ENCODE data around the gene CCDC18. TPM values are rescaled to one million over a fixed set of nuclear protein-coding genes. Genes with fewer than 3 reads are reported as not detected.
A peak's percentile ranks its signal among the peaks of the same experiment; 100 is the strongest.

CCDC18 gene
- total RNA-seq, 1 experiment from 2014 or later = 23.0 TPM

DNA sequence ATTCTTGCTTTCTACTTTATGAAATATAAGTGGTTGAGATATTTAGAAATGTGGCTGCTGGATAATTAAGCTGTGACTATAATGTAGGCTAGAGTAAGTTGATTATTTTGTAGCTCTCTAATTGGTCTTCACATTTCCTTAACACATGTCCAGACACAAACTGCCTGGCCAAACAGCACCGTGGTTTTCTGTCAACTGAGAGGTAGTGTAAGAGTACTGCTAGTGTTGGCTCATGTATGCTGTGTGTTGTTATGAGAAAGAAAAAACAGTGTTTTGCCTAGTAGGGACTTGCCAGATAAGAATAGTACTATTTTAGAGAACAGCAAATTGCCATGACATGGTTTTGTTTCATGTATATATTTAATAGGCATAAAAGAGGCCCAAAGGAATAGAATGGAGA lies 37.4 kb upstream of the CCDC18 start (continued):
- TF ChIP-seq, protein P1, sequence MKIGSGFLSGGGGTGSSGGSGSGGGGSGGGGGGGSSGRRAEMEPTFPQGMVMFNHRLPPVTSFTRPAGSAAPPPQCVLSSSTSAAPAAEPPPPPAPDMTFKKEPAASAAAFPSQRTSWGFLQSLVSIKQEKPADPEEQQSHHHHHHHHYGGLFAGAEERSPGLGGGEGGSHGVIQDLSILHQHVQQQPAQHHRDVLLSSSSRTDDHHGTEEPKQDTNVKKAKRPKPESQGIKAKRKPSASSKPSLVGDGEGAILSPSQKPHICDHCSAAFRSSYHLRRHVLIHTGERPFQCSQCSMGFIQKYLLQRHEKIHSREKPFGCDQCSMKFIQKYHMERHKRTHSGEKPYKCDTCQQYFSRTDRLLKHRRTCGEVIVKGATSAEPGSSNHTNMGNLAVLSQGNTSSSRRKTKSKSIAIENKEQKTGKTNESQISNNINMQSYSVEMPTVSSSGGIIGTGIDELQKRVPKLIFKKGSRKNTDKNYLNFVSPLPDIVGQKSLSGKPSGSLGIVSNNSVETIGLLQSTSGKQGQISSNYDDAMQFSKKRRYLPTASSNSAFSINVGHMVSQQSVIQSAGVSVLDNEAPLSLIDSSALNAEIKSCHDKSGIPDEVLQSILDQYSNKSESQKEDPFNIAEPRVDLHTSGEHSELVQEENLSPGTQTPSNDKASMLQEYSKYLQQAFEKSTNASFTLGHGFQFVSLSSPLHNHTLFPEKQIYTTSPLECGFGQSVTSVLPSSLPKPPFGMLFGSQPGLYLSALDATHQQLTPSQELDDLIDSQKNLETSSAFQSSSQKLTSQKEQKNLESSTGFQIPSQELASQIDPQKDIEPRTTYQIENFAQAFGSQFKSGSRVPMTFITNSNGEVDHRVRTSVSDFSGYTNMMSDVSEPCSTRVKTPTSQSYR (CRISPR knock-in tag; IDR thresholded peaks at IDR 0.05) = no peak
- TF ChIP-seq ESRRA (CRISPR knock-in tag; IDR thresholded peaks at IDR 0.05; ENCODE audit: borderline replicate concordance) (no peak), CBFB (CRISPR knock-in tag; IDR thresholded peaks at IDR 0.05; ENCODE audit: low read depth) (no peak)
- TF ChIP-seq, protein P2, sequence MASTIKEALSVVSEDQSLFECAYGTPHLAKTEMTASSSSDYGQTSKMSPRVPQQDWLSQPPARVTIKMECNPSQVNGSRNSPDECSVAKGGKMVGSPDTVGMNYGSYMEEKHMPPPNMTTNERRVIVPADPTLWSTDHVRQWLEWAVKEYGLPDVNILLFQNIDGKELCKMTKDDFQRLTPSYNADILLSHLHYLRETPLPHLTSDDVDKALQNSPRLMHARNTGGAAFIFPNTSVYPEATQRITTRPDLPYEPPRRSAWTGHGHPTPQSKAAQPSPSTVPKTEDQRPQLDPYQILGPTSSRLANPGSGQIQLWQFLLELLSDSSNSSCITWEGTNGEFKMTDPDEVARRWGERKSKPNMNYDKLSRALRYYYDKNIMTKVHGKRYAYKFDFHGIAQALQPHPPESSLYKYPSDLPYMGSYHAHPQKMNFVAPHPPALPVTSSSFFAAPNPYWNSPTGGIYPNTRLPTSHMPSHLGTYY (CRISPR knock-in tag; IDR thresholded peaks at IDR 0.05) = no peak

DNA sequence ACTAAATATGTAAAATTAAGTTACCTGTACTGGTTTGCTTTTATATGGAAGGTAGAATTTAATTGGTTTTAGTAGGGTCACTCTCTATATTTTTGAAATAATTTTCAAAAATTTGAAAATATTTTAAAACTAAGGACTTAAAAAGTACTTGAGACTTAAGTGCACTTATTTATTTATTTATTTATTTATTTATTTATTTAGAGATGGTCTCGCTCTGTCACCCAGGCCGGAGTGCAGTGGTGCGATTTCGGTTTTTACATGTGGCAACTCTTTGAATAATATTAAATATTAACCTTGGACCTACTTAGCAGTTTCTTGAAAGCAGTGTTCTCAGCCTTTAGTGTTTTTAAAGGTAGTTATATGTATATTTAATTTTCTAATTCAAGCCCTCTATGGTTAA lies 36.8 kb upstream of the CCDC18 start:
- CTCF ChIA-PET = no interaction called here
- POLR2A ChIA-PET = interaction anchor here (0.7 kb wide), 1 partner anchor 12 kb away, joined by 3 read pairs; no protein-coding TSS in a partner anchor
- TF ChIP-seq SP1 (CRISPR knock-in tag; conservative IDR thresholded peaks at IDR 0.05) (no peak), FOXK1 (CRISPR knock-in tag; IDR thresholded peaks at IDR 0.05) (no peak), NFATC4 (CRISPR knock-in tag; IDR thresholded peaks at IDR 0.05) (no peak)
- TF ChIP-seq, protein P3, sequence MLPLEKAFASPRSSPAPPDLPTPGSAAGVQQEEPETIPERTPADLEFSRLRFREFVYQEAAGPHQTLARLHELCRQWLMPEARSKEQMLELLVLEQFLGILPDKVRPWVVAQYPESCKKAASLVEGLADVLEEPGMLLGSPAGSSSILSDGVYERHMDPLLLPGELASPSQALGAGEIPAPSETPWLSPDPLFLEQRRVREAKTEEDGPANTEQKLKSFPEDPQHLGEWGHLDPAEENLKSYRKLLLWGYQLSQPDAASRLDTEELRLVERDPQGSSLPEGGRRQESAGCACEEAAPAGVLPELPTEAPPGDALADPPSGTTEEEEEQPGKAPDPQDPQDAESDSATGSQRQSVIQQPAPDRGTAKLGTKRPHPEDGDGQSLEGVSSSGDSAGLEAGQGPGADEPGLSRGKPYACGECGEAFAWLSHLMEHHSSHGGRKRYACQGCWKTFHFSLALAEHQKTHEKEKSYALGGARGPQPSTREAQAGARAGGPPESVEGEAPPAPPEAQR (CRISPR knock-in tag; IDR thresholded peaks at IDR 0.05) = no peak
- no peak for DNase-seq (ENCODE audit: low spot score)
- no peak for ATAC-seq
- Mint-ChIP-seq H3K36me3 (peaks cover 24% of the 10 kb centered on the region), H3K27ac (no peak overlapping the region), H3K4me1 (no peaks in the 10 kb centered on the region), H3K4me3 (no peak overlapping the region), H3K9me3 (no peaks in the 10 kb centered on the region), H3K27me3 (ENCODE audit: low read depth) (no peaks in the 10 kb centered on the region)

DNA sequence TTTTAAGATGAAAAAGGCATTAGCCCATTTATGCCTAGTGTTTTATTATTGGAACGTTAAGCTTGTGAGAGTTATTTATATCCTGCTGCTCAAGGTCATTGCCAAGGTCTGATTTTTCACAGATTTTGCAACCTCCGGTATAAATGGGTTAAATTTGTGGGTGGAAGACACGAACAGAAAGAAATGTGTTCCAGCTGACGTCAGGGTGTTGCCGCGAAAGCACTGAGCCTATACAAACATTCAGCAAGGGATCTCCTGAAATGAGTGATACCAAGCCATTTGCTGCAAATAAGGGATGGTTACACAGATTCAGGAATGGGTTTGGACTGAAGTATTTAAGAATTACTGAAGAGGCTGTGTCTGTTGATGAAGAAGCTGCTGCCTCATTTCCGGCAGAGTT lies 32.5 kb upstream of the CCDC18 start:
- POLR2A ChIA-PET = no interaction called here
- CTCF ChIA-PET = no interaction called here
- ATAC-seq (no peak), DNase-seq (ENCODE audit: low spot score) (no peak)
- Mint-ChIP-seq H3K36me3 (peaks cover 2% of the 10 kb centered on the region; the same call in 1 of the 2 replicates), H3K9me3 (no peaks in the 10 kb centered on the region), H3K27me3 (ENCODE audit: low read depth) (no peaks in the 10 kb centered on the region), H3K4me3 (no peak overlapping the region), H3K27ac (peak overlapping the region; percentile 19), H3K4me1 (peaks cover 5% of the 10 kb centered on the region; the same call in 1 of the 2 replicates)
- TF ChIP-seq, protein P4, sequence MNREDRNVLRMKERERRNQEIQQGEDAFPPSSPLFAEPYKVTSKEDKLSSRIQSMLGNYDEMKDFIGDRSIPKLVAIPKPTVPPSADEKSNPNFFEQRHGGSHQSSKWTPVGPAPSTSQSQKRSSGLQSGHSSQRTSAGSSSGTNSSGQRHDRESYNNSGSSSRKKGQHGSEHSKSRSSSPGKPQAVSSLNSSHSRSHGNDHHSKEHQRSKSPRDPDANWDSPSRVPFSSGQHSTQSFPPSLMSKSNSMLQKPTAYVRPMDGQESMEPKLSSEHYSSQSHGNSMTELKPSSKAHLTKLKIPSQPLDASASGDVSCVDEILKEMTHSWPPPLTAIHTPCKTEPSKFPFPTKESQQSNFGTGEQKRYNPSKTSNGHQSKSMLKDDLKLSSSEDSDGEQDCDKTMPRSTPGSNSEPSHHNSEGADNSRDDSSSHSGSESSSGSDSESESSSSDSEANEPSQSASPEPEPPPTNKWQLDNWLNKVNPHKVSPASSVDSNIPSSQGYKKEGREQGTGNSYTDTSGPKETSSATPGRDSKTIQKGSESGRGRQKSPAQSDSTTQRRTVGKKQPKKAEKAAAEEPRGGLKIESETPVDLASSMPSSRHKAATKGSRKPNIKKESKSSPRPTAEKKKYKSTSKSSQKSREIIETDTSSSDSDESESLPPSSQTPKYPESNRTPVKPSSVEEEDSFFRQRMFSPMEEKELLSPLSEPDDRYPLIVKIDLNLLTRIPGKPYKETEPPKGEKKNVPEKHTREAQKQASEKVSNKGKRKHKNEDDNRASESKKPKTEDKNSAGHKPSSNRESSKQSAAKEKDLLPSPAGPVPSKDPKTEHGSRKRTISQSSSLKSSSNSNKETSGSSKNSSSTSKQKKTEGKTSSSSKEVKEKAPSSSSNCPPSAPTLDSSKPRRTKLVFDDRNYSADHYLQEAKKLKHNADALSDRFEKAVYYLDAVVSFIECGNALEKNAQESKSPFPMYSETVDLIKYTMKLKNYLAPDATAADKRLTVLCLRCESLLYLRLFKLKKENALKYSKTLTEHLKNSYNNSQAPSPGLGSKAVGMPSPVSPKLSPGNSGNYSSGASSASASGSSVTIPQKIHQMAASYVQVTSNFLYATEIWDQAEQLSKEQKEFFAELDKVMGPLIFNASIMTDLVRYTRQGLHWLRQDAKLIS (CRISPR knock-in tag; IDR thresholded peaks at IDR 0.05; ENCODE audit: borderline replicate concordance) = no peak
- no peak for TF ChIP-seq TCF7 (CRISPR knock-in tag; IDR thresholded peaks at IDR 0.05; ENCODE audit: low read depth)
- TF ChIP-seq, protein P5, sequence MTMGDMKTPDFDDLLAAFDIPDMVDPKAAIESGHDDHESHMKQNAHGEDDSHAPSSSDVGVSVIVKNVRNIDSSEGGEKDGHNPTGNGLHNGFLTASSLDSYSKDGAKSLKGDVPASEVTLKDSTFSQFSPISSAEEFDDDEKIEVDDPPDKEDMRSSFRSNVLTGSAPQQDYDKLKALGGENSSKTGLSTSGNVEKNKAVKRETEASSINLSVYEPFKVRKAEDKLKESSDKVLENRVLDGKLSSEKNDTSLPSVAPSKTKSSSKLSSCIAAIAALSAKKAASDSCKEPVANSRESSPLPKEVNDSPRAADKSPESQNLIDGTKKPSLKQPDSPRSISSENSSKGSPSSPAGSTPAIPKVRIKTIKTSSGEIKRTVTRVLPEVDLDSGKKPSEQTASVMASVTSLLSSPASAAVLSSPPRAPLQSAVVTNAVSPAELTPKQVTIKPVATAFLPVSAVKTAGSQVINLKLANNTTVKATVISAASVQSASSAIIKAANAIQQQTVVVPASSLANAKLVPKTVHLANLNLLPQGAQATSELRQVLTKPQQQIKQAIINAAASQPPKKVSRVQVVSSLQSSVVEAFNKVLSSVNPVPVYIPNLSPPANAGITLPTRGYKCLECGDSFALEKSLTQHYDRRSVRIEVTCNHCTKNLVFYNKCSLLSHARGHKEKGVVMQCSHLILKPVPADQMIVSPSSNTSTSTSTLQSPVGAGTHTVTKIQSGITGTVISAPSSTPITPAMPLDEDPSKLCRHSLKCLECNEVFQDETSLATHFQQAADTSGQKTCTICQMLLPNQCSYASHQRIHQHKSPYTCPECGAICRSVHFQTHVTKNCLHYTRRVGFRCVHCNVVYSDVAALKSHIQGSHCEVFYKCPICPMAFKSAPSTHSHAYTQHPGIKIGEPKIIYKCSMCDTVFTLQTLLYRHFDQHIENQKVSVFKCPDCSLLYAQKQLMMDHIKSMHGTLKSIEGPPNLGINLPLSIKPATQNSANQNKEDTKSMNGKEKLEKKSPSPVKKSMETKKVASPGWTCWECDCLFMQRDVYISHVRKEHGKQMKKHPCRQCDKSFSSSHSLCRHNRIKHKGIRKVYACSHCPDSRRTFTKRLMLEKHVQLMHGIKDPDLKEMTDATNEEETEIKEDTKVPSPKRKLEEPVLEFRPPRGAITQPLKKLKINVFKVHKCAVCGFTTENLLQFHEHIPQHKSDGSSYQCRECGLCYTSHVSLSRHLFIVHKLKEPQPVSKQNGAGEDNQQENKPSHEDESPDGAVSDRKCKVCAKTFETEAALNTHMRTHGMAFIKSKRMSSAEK (CRISPR knock-in tag; IDR thresholded peaks at IDR 0.05; ENCODE audit: borderline replicate concordance) = no peak
- TF ChIP-seq, protein P6, sequence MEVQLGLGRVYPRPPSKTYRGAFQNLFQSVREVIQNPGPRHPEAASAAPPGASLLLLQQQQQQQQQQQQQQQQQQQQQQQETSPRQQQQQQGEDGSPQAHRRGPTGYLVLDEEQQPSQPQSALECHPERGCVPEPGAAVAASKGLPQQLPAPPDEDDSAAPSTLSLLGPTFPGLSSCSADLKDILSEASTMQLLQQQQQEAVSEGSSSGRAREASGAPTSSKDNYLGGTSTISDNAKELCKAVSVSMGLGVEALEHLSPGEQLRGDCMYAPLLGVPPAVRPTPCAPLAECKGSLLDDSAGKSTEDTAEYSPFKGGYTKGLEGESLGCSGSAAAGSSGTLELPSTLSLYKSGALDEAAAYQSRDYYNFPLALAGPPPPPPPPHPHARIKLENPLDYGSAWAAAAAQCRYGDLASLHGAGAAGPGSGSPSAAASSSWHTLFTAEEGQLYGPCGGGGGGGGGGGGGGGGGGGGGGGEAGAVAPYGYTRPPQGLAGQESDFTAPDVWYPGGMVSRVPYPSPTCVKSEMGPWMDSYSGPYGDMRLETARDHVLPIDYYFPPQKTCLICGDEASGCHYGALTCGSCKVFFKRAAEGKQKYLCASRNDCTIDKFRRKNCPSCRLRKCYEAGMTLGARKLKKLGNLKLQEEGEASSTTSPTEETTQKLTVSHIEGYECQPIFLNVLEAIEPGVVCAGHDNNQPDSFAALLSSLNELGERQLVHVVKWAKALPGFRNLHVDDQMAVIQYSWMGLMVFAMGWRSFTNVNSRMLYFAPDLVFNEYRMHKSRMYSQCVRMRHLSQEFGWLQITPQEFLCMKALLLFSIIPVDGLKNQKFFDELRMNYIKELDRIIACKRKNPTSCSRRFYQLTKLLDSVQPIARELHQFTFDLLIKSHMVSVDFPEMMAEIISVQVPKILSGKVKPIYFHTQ (CRISPR knock-in tag; IDR thresholded peaks at IDR 0.05) = no peak
- TF ChIP-seq, protein P2 (CRISPR knock-in tag; IDR thresholded peaks at IDR 0.05) = no peak
- no peak for TF ChIP-seq CREM (CRISPR knock-in tag; IDR thresholded peaks at IDR 0.05)
- TF ChIP-seq FOXK1 (CRISPR knock-in tag; IDR thresholded peaks at IDR 0.05) = no peak

Measured in WTC11 (cell line).